ENCODE data around the gene ZNF664.

ZNF664 gene

GRCh38 chr12:123948401-123948795, 24.6 kb upstream of the ZNF664 start:
- H3K4me1 Mint-ChIP-seq = peaks cover 41% of the 10 kb centered on the region
- no peak for TF ChIP-seq CTCF (IDR thresholded peaks at IDR 0.05; ENCODE audit: unreplicated experiment in 3 of 3)
- no peak overlapping the region for H3K4me3 Mint-ChIP-seq
- peaks cover 33% of the 10 kb centered on the region for H3K36me3 Mint-ChIP-seq (ENCODE audit: low read depth)
- H3K27me3 Mint-ChIP-seq (ENCODE audit: low read depth) = no peaks in the 10 kb centered on the region
- peak overlapping the region; percentile 16 to 38 (median 24) for H3K27ac Mint-ChIP-seq
- H3K9me3 Mint-ChIP-seq = no peaks in the 10 kb centered on the region

GRCh38 chr12:123948796-123949769, 23.9 kb upstream of the ZNF664 start:
- Mint-ChIP-seq H3K27ac (peak overlapping the region; percentile 16 to 38 (median 24)), H3K4me3 (no peak overlapping the region), H3K9me3 (no peaks in the 10 kb centered on the region), H3K27me3 (ENCODE audit: low read depth) (no peaks in the 10 kb centered on the region), H3K4me1 (peaks cover 41% of the 10 kb centered on the region), H3K36me3 (ENCODE audit: low read depth) (peaks cover 33% of the 10 kb centered on the region)
- TF ChIP-seq CTCF (IDR thresholded peaks at IDR 0.05; ENCODE audit: unreplicated experiment in 3 of 3) = no peak

GRCh38 chr12:123949770-123950165, 23.2 kb upstream of the ZNF664 start:
- no peaks in the 10 kb centered on the region for H3K27me3 Mint-ChIP-seq (ENCODE audit: low read depth)
- H3K4me3 Mint-ChIP-seq = no peak overlapping the region
- no peak for TF ChIP-seq CTCF (IDR thresholded peaks at IDR 0.05; ENCODE audit: unreplicated experiment in 3 of 3)
- H3K27ac Mint-ChIP-seq = peak overlapping the region in 2 of 3 experiments; percentile 4 to 16
- H3K9me3 Mint-ChIP-seq = no peaks in the 10 kb centered on the region
- peaks cover 36% of the 10 kb centered on the region for H3K4me1 Mint-ChIP-seq
- peaks cover 28% of the 10 kb centered on the region for H3K36me3 Mint-ChIP-seq (ENCODE audit: low read depth)

GRCh38 chr12:123950476-123951349, 22.3 kb upstream of the ZNF664 start:
- H3K36me3 Mint-ChIP-seq (ENCODE audit: low read depth) = peaks cover 27% of the 10 kb centered on the region
- TF ChIP-seq CTCF (IDR thresholded peaks at IDR 0.05; ENCODE audit: unreplicated experiment in 3 of 3) = no peak
- no peak overlapping the region for H3K4me3 Mint-ChIP-seq
- peaks cover 35% of the 10 kb centered on the region for H3K4me1 Mint-ChIP-seq
- H3K27ac Mint-ChIP-seq = peak overlapping the region in 1 of 3 experiments; percentile 4
- H3K9me3 Mint-ChIP-seq = no peaks in the 10 kb centered on the region
- no peaks in the 10 kb centered on the region for H3K27me3 Mint-ChIP-seq (ENCODE audit: low read depth)

- H3K36me3 Mint-ChIP-seq (ENCODE audit: low read depth) = peaks cover 20% of the 10 kb centered on the region
- TF ChIP-seq CTCF (IDR thresholded peaks at IDR 0.05; ENCODE audit: unreplicated experiment in 3 of 3) = no peak
- H3K4me3 Mint-ChIP-seq = no peak overlapping the region
- peak overlapping the region in 1 of 3 experiments; percentile 57 for H3K27ac Mint-ChIP-seq
- no peaks in the 10 kb centered on the region for H3K27me3 Mint-ChIP-seq (ENCODE audit: low read depth)
- H3K9me3 Mint-ChIP-seq = no peaks in the 10 kb centered on the region
- peaks cover 38% of the 10 kb centered on the region for H3K4me1 Mint-ChIP-seq
Observed at GRCh38 chr12:123951467-123951866, 21.5 kb upstream of the ZNF664 start.

Data from nephron (organoid).